ENCODE results near the gene TLK1. TPM values are rescaled to one million over a fixed set of nuclear protein-coding genes. Genes with fewer than 3 reads are reported as not detected.

Gene TLK1
- total RNA-seq, 1 donor from 2014 or later: 11.8 TPM

- FAIRE-seq (no peak), DNase-seq (ENCODE audit: low read depth) (no peak)
- TF ChIP-seq, protein P1, sequence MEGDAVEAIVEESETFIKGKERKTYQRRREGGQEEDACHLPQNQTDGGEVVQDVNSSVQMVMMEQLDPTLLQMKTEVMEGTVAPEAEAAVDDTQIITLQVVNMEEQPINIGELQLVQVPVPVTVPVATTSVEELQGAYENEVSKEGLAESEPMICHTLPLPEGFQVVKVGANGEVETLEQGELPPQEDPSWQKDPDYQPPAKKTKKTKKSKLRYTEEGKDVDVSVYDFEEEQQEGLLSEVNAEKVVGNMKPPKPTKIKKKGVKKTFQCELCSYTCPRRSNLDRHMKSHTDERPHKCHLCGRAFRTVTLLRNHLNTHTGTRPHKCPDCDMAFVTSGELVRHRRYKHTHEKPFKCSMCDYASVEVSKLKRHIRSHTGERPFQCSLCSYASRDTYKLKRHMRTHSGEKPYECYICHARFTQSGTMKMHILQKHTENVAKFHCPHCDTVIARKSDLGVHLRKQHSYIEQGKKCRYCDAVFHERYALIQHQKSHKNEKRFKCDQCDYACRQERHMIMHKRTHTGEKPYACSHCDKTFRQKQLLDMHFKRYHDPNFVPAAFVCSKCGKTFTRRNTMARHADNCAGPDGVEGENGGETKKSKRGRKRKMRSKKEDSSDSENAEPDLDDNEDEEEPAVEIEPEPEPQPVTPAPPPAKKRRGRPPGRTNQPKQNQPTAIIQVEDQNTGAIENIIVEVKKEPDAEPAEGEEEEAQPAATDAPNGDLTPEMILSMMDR (IDR thresholded peaks at IDR 0.05; ENCODE audit: insufficient read depth, low read length, severe bottlenecking): no peak
- Histone ChIP-seq H3K36me3 (ENCODE audit: control insufficient read depth, insufficient read depth, low read length) (no peaks in the 10 kb centered on the region), H3K4me3 (ENCODE audit: low read depth, low read length) (no peak overlapping the region), H3K27me3 (ENCODE audit: control insufficient read depth, insufficient read depth, low read length) (no peaks in the 10 kb centered on the region)
Measured at GRCh38 chr2:171134624-171135230, 26.0 kb downstream of the TLK1 start.

GRCh38 chr2:171132086-171132485 lies 28.6 kb downstream of the TLK1 start:
- TF ChIP-seq, protein P1 (IDR thresholded peaks at IDR 0.05; ENCODE audit: insufficient read depth, low read length, severe bottlenecking): no peak

GRCh38 chr2:171128461-171128860 lies 32.2 kb downstream of the TLK1 start:
- no peak overlapping the region for H3K4me3 ChIP-seq (ENCODE audit: low read depth, low read length)
- DNase-seq (ENCODE audit: low read depth) (no peak), FAIRE-seq (no peak)
- no peaks in the 10 kb centered on the region for H3K27me3 ChIP-seq (ENCODE audit: control insufficient read depth, insufficient read depth, low read length)
- no peaks in the 10 kb centered on the region for H3K36me3 ChIP-seq (ENCODE audit: control insufficient read depth, insufficient read depth, low read length)
- TF ChIP-seq, protein P1 (IDR thresholded peaks at IDR 0.05; ENCODE audit: insufficient read depth, low read length, severe bottlenecking): no peak

More at GRCh38 chr2:171132086-171132485, 28.6 kb downstream of the TLK1 start:
- no peak for FAIRE-seq
- Histone ChIP-seq H3K36me3 (ENCODE audit: control insufficient read depth, insufficient read depth, low read length) (no peaks in the 10 kb centered on the region), H3K4me3 (ENCODE audit: low read depth, low read length) (no peak overlapping the region), H3K27me3 (ENCODE audit: control insufficient read depth, insufficient read depth, low read length) (no peaks in the 10 kb centered on the region)
- no peak for DNase-seq (ENCODE audit: low read depth)

DNA sequence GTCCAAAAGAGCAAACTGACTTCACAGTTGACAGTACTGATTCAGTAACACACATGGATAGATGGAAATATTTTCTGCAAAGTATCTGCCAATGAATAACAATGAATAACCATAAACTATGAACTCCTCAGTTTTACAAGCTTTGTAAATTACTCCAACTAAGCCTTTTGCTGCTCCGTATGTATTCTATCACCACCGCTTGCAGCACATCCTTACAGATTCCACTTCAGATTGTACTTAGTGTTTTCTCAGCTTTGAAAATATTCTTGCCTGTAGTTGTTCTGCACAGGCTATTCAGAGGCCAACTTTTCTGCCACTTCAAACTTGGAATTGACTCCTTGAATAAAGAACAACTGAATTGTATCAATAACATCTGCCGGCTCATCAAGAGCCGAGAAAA lies 36.2 kb downstream of the TLK1 start:
- DNase-seq (ENCODE audit: low read depth) (no peak), FAIRE-seq (no peak)
- no peaks in the 10 kb centered on the region for H3K27me3 ChIP-seq (ENCODE audit: control insufficient read depth, insufficient read depth, low read length)
- no peaks in the 10 kb centered on the region for H3K36me3 ChIP-seq (ENCODE audit: control insufficient read depth, insufficient read depth, low read length)
- TF ChIP-seq, protein P1 (IDR thresholded peaks at IDR 0.05; ENCODE audit: insufficient read depth, low read length, severe bottlenecking): no peak
- no peak overlapping the region for H3K4me3 ChIP-seq (ENCODE audit: low read depth, low read length)

GRCh38 chr2:171109571-171109970 lies 51.1 kb downstream of the TLK1 start:
- H3K36me3 ChIP-seq (ENCODE audit: control insufficient read depth, insufficient read depth, low read length): peaks cover 2% of the 10 kb centered on the region
- DNase-seq (ENCODE audit: low read depth) (no peak), FAIRE-seq (no peak)
- no peak overlapping the region for H3K4me3 ChIP-seq (ENCODE audit: low read depth, low read length)
- TF ChIP-seq, protein P1 (IDR thresholded peaks at IDR 0.05; ENCODE audit: insufficient read depth, low read length, severe bottlenecking): no peak
- no peaks in the 10 kb centered on the region for H3K27me3 ChIP-seq (ENCODE audit: control insufficient read depth, insufficient read depth, low read length)

DNA sequence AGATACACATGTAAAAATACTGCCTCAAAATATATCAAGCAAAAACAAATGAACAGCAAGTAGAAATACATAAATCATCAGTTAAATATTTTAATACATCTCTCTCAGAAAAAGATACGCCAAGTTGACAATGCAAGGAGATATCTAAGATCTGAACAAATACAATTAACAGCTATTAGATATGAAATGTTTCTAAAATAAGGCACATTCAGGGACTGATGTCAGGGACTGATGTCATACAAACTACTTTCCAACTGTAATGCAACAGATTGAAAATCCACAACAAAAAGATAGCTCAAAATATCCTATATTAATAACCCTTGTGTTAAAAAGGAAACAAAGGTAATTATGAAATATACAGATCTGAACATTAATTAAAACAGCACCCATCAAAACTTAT lies 51.7 kb downstream of the TLK1 start:
- no peak for DNase-seq (ENCODE audit: low read depth)
- TF ChIP-seq, protein P1 (IDR thresholded peaks at IDR 0.05; ENCODE audit: insufficient read depth, low read length, severe bottlenecking): no peak
- no peak for FAIRE-seq
- no peak overlapping the region for H3K4me3 ChIP-seq (ENCODE audit: low read depth, low read length)
- no peaks in the 10 kb centered on the region for H3K36me3 ChIP-seq (ENCODE audit: control insufficient read depth, insufficient read depth, low read length)
- no peaks in the 10 kb centered on the region for H3K27me3 ChIP-seq (ENCODE audit: control insufficient read depth, insufficient read depth, low read length)
